HepG2 (cell line): ENCODE data around the gene MRPL20.

Source experiments
- HNF4G ChIP-seq, 2 experiments: sonication (generic) in 1 of 2; formaldehyde crosslinking in 1 of 2; IDR thresholded peaks; 2 replicates each; pipeline versions ENCODE4 v1.4.0 to v1.6.1; 2011 to 2020; ENCODE audit warnings: borderline replicate concordance in 2 of 2, low read depth in 2 of 2, mild to moderate bottlenecking in 2 of 2, low read length in 1 of 2, missing genetic modification reagents in 1 of 2, moderate library complexity in 1 of 2
- KLF6 ChIP-seq: IDR thresholded peaks from 2 replicates; pipeline ENCODE4 v1.8.0; 2016; ENCODE audit warnings: missing biosample characterization, missing genetic modification reagents
- XRCC5 ChIP-seq: fragments of 200-400 bp; formaldehyde crosslinking; optimal IDR thresholded peaks from 2 replicates; pipeline ENCODE3; 2017; ENCODE audit warnings: mild to moderate bottlenecking, low read length
- ZNF10 ChIP-seq: sonication (generic); formaldehyde crosslinking; IDR thresholded peaks from 2 replicates; pipeline ENCODE4 v1.4.0; 2020; ENCODE audit warnings: mild to moderate bottlenecking, low read depth, missing genetic modification reagents, borderline replicate concordance
- TF ChIP-seq, protein P1 (sequence below): sonication (generic); formaldehyde crosslinking; IDR thresholded peaks from 2 replicates; pipeline ENCODE4 v1.4.0; 2020; ENCODE audit warnings: missing genetic modification reagents, borderline replicate concordance
- TF ChIP-seq, protein P2 (sequence below): sonication (generic); formaldehyde crosslinking; IDR thresholded peaks from 2 replicates; pipeline ENCODE4 v1.4.0; 2020; ENCODE audit warnings: missing genetic modification reagents
- TF ChIP-seq, protein P3 (sequence below): sonication (generic); formaldehyde crosslinking; IDR thresholded peaks from 2 replicates; pipeline ENCODE4 v1.4.0; 2020; ENCODE audit warnings: missing genetic modification reagents

DNA sequence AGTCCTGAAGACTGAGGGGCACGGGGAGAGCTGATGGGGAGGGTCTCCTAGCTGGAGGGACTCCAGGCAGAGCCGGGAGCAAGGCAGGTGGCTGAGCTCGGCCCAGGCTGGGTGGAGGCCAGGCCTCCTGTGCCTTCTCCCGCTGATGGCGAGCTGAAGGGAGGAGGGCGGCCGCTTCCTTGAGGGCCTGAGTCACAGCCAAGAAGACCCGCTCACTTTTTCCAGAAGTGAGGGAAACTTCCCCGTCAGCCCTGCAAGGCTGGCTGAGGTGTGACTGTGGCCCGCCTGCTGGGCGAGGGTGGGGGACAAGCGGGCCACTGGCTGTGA is 26.7 kb upstream of the MRPL20 start:
- TF ChIP-seq, protein P1, sequence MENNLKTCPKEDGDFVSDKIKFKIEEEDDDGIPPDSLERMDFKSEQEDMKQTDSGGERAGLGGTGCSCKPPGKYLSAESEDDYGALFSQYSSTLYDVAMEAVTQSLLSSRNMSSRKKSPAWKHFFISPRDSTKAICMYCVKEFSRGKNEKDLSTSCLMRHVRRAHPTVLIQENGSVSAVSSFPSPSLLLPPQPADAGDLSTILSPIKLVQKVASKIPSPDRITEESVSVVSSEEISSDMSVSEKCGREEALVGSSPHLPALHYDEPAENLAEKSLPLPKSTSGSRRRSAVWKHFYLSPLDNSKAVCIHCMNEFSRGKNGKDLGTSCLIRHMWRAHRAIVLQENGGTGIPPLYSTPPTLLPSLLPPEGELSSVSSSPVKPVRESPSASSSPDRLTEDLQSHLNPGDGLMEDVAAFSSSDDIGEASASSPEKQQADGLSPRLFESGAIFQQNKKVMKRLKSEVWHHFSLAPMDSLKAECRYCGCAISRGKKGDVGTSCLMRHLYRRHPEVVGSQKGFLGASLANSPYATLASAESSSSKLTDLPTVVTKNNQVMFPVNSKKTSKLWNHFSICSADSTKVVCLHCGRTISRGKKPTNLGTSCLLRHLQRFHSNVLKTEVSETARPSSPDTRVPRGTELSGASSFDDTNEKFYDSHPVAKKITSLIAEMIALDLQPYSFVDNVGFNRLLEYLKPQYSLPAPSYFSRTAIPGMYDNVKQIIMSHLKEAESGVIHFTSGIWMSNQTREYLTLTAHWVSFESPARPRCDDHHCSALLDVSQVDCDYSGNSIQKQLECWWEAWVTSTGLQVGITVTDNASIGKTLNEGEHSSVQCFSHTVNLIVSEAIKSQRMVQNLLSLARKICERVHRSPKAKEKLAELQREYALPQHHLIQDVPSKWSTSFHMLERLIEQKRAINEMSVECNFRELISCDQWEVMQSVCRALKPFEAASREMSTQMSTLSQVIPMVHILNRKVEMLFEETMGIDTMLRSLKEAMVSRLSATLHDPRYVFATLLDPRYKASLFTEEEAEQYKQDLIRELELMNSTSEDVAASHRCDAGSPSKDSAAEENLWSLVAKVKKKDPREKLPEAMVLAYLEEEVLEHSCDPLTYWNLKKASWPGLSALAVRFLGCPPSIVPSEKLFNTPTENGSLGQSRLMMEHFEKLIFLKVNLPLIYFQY (CRISPR knock-in tag), result no peak
- TF ChIP-seq XRCC5 (no peak), KLF6 (CRISPR knock-in tag) (no peak), ZNF10 (CRISPR knock-in tag) (no peak), HNF4G (IDR thresholded peaks at IDR 0.05; ENCODE audit: borderline replicate concordance, low read depth, low read length) (no peak), HNF4G (CRISPR knock-in tag; IDR thresholded peaks at IDR 0.05; ENCODE audit: borderline replicate concordance, low read depth) (no peak)
- TF ChIP-seq, protein P2, sequence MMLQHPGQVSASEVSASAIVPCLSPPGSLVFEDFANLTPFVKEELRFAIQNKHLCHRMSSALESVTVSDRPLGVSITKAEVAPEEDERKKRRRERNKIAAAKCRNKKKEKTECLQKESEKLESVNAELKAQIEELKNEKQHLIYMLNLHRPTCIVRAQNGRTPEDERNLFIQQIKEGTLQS (CRISPR knock-in tag), result no peak
- TF ChIP-seq, protein P3, sequence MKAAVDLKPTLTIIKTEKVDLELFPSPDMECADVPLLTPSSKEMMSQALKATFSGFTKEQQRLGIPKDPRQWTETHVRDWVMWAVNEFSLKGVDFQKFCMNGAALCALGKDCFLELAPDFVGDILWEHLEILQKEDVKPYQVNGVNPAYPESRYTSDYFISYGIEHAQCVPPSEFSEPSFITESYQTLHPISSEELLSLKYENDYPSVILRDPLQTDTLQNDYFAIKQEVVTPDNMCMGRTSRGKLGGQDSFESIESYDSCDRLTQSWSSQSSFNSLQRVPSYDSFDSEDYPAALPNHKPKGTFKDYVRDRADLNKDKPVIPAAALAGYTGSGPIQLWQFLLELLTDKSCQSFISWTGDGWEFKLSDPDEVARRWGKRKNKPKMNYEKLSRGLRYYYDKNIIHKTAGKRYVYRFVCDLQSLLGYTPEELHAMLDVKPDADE, result no peak
